CD4-positive, alpha-beta T cell (primary cell): ENCODE data around the gene TIMP1. TPM values are rescaled to one million over a fixed set of nuclear protein-coding genes. Genes with fewer than 3 reads are reported as not detected.

Source experiments
- ATAC-seq: fragments of 200-7000 bp; cut with Tn5 transposase; one replicate; pipeline ENCODE4 v1.10.0; 2022; ENCODE audit warnings: mild to moderate bottlenecking; ENCODE audit not compliant: poor library complexity
- CTCF ChIA-PET: fragments of 350-600 bp; sonication (Branson Sonifier 250); formaldehyde crosslinking; loops from one replicate; lab custom pipeline; 2021; ENCODE audit warnings: antibody characterized with exemption, inconsistent platforms; lab: Charles Lee
- POLR2A ChIA-PET: fragments of 350-600 bp; sonication (Branson Sonifier 250); formaldehyde crosslinking; loops from one replicate; lab custom pipeline; 2021; ENCODE audit warnings: antibody characterized with exemption, inconsistent platforms; lab: Charles Lee
- DNase-seq, 14 experiments: peaks; one replicate each; pipeline ENCODE4 v3.0.0-alpha.2; 2013 to 2020; ENCODE audit warnings: mixed read lengths in 2 of 14
- H3K27ac ChIP-seq, 2 donors: one replicate each; pipeline versions ENCODE4 v1.5.1 to v1.7.0; 2013; ENCODE audit warnings: low read length in 2 of 2, low read depth in 1 of 2, mild to moderate bottlenecking in 1 of 2
- H3K27me3 ChIP-seq, 2 experiments: 1 replicate in 1 of 2; 2 replicates in 1 of 2; pipeline versions ENCODE4 v1.6.1 to v1.7.0; 2013; ENCODE audit warnings: low read length in 2 of 2, control low read depth in 1 of 2, mild to moderate bottlenecking in 1 of 2, moderate library complexity in 1 of 2; ENCODE audit not compliant: insufficient read depth in 2 of 2, control insufficient read depth in 1 of 2
- H3K36me3 ChIP-seq: one replicate; pipeline ENCODE4 v1.6.1; 2013; ENCODE audit warnings: low read length, control low read depth; ENCODE audit not compliant: insufficient read depth
- H3K4me1 ChIP-seq: one replicate; pipeline ENCODE4 v1.6.1; 2013; ENCODE audit warnings: low read length, control low read depth; ENCODE audit not compliant: insufficient read depth
- H3K4me3 ChIP-seq: one replicate; pipeline ENCODE4 v1.5.1; 2013; ENCODE audit warnings: mild to moderate bottlenecking, low read length, moderate library complexity
- H3K9me3 ChIP-seq, 2 experiments: 1 replicate in 1 of 2; 2 replicates in 1 of 2; pipeline versions ENCODE4 v1.6.1 to v1.7.0; 2013; ENCODE audit warnings: low read length in 2 of 2, mild to moderate bottlenecking in 2 of 2, control low read depth in 1 of 2, moderate library complexity in 1 of 2; ENCODE audit not compliant: control insufficient read depth in 1 of 2, insufficient read depth in 1 of 2
- H3K27ac Mint-ChIP-seq: one replicate; pipeline ENCODE4 v1.8.0; 2020; ENCODE audit warnings: mixed read lengths
- H3K27me3 Mint-ChIP-seq: one replicate; pipeline ENCODE4 v1.8.0; 2021; ENCODE audit warnings: mixed read lengths
- H3K36me3 Mint-ChIP-seq: one replicate; pipeline ENCODE4 v1.8.0; 2021; ENCODE audit warnings: low read depth, mixed read lengths
- H3K4me1 Mint-ChIP-seq: one replicate; pipeline ENCODE4 v1.8.0; 2021; ENCODE audit warnings: low read depth, mixed read lengths
- H3K4me3 Mint-ChIP-seq: one replicate; pipeline ENCODE4 v1.8.0; 2020; ENCODE audit warnings: mild to moderate bottlenecking, mixed read lengths
- H3K9me3 Mint-ChIP-seq: one replicate; pipeline ENCODE4 v1.8.0; 2020; ENCODE audit warnings: mixed read lengths
- CTCF ChIP-seq: fragments of 200-600 bp; IDR thresholded peaks from one replicate; pipeline ENCODE4 v1.8.0; 2022; ENCODE audit warnings: antibody characterized with exemption, mild to moderate bottlenecking
- intact Hi-C, 2 experiments: fragments of 100-400 bp; cut with DNase I in 1 of 2; cut with micrococcal nuclease in 1 of 2; formaldehyde crosslinking; loops; one replicate each; pipeline versions ENCODE4 v1.15.1 to v1.9.0; 2023 to 2025; cut with DNase I, micrococcal nuclease
- total RNA-seq, 174 experiments: library from RNA in 2 of 174; stranded (reverse) in 2 of 174; gene quantifications; one replicate each; pipeline ENCODE4 v1.2.3 and lab custom pipeline; 2021 to 2026

Gene TIMP1
- total RNA-seq, 2 experiments from 2014 or later, result 35.6 to 38.5 TPM

GRCh38 chrX:47631676-47632075 is 49.4 kb downstream of the TIMP1 start:
- no peaks in the 10 kb centered on the region for H3K27me3 Mint-ChIP-seq
- intact Hi-C loops, result no loop called here
- Histone ChIP-seq H3K4me1 (peaks cover 38% of the 10 kb centered on the region), H3K36me3 (peaks cover 19% of the 10 kb centered on the region), H3K9me3 (no peaks in the 10 kb centered on the region), H3K4me3 (no peak overlapping the region), H3K27ac (no peak overlapping the region), H3K27me3 (no peaks in the 10 kb centered on the region)
- H3K36me3 Mint-ChIP-seq, result peaks cover 22% of the 10 kb centered on the region
- no peak overlapping the region for H3K27ac Mint-ChIP-seq
- peaks cover 23% of the 10 kb centered on the region for H3K4me1 Mint-ChIP-seq
- no peak for ATAC-seq
- no peak for DNase-seq
- ChIA-PET CTCF (interaction anchor here (1.3 kb wide), 1 partner anchor 14 kb away, joined by 3 read pairs; no protein-coding TSS in a partner anchor), POLR2A (no interaction called here)
- H3K4me3 Mint-ChIP-seq, result no peak overlapping the region
- no peak for TF ChIP-seq CTCF
- H3K9me3 Mint-ChIP-seq, result no peaks in the 10 kb centered on the region

GRCh38 chrX:47632666-47633065 is 50.4 kb downstream of the TIMP1 start:
- Histone ChIP-seq H3K27me3 (no peaks in the 10 kb centered on the region), H3K36me3 (peaks cover 20% of the 10 kb centered on the region), H3K27ac (no peak overlapping the region), H3K4me1 (peaks cover 44% of the 10 kb centered on the region), H3K9me3 (no peaks in the 10 kb centered on the region), H3K4me3 (no peak overlapping the region)
- POLR2A ChIA-PET, result interaction anchor here (1.8 kb wide), 1 partner anchor 9 kb away, joined by 3 read pairs; no protein-coding TSS in a partner anchor
- Mint-ChIP-seq H3K27me3 (no peaks in the 10 kb centered on the region), H3K27ac (peak overlapping the region; percentile 65), H3K36me3 (peaks cover 32% of the 10 kb centered on the region), H3K4me1 (peaks cover 28% of the 10 kb centered on the region), H3K9me3 (no peaks in the 10 kb centered on the region), H3K4me3 (no peak overlapping the region)
- CTCF ChIA-PET, result no interaction called here
- no peak for TF ChIP-seq CTCF
- DNase-seq, result peak in 2 of 14 experiments; percentile 39 to 53
- no peak for ATAC-seq
- intact Hi-C loops, result no loop called here

- Histone ChIP-seq H3K27me3 (no peaks in the 10 kb centered on the region), H3K4me1 (peaks cover 43% of the 10 kb centered on the region), H3K4me3 (no peak overlapping the region), H3K36me3 (peaks cover 29% of the 10 kb centered on the region), H3K27ac (no peak overlapping the region), H3K9me3 (no peaks in the 10 kb centered on the region)
- H3K4me3 Mint-ChIP-seq, result no peak overlapping the region
- ATAC-seq (no peak), DNase-seq (peak in 2 of 14 experiments; percentile 50 to 61)
- CTCF ChIA-PET, result no interaction called here
- no peaks in the 10 kb centered on the region for H3K9me3 Mint-ChIP-seq
- H3K27ac Mint-ChIP-seq, result no peak overlapping the region
- intact Hi-C loops, result no loop called here
- H3K36me3 Mint-ChIP-seq, result peaks cover 38% of the 10 kb centered on the region
- POLR2A ChIA-PET, result interaction anchor here (0.6 to 1.8 kb wide), 2 partner anchors 10 to 72 kb away, joined by 3 read pairs; no protein-coding TSS in a partner anchor
- H3K27me3 Mint-ChIP-seq, result no peaks in the 10 kb centered on the region
- H3K4me1 Mint-ChIP-seq, result peaks cover 34% of the 10 kb centered on the region
- TF ChIP-seq CTCF, result no peak
These were observed 51.7 kb downstream of the TIMP1 start for GRCh38 chrX:47633689-47634590.
